Measurements from ENCODE around the gene UBA7. TPM values are rescaled to one million over a fixed set of nuclear protein-coding genes. Genes with fewer than 3 reads are reported as not detected.
"Not testable (repeated sequence)": the region's sequence is repeated elsewhere in the genome, so short reads cannot be mapped to it uniquely, and the experiment has no call there.

Gene UBA7
- 8.1 and 13.0 TPM in 2 replicates for total RNA-seq (2014; rRNA removed; shearing (Covaris generic))
- 6.2 and 8.1 TPM in 2 replicates for polyA plus RNA-seq (2015; cell fraction: cytosol; rRNA removed)
- polyA plus RNA-seq (2015; cell fraction: nucleus; rRNA removed): 150 and 155 TPM in 2 replicates

- DNase-seq (ENCODE audit: low read depth): peak; percentile 76
Measured at GRCh38 chr3:49813497-49814174, at the start of gene UBA7. Gene UBA7 (minus strand): TSS chr3:49813953. CDS start chr3:49813787, 166 bp downstream.

GRCh38 chr3:49859576-49860305 lies 46.0 kb upstream of the UBA7 start:
- no peak for DNase-seq (ENCODE audit: low read depth)

- DNase-seq (ENCODE audit: low read depth): peak; percentile 91
Measured at GRCh38 chr3:49856181-49857005, 42.6 kb upstream of the UBA7 start, which contains the start of gene TRAIP. Gene TRAIP (minus strand): TSS chr3:49856564. CDS start chr3:49856453, 111 bp downstream.

GRCh38 chr3:49855662-49856061 lies 41.9 kb upstream of the UBA7 start:
- DNase-seq (ENCODE audit: low read depth): no peak

GRCh38 chr3:49845694-49846093 lies 31.9 kb upstream of the UBA7 start:
- DNase-seq (ENCODE audit: low read depth): no peak

GRCh38 chr3:49844464-49845183 lies 30.9 kb upstream of the UBA7 start:
- no peak for DNase-seq (ENCODE audit: low read depth)

GRCh38 chr3:49842843-49843517 lies 29.2 kb upstream of the UBA7 start:
- no peak for DNase-seq (ENCODE audit: low read depth)

- DNase-seq (ENCODE audit: low read depth): no peak
Measured at GRCh38 chr3:49841806-49842205, 28.1 kb upstream of the UBA7 start.

- DNase-seq (ENCODE audit: low read depth): peak; percentile 29
Measured at GRCh38 chr3:49841126-49841696, 27.5 kb upstream of the UBA7 start.

- DNase-seq (ENCODE audit: low read depth): no peak
Measured at GRCh38 chr3:49840388-49840787, 26.6 kb upstream of the UBA7 start.

- DNase-seq (ENCODE audit: low read depth): peak; percentile 39
Measured at GRCh38 chr3:49839193-49839809, 25.5 kb upstream of the UBA7 start.

- DNase-seq (ENCODE audit: low read depth): no peak
Measured at GRCh38 chr3:49831341-49831740, 17.6 kb upstream of the UBA7 start.

- no peak for DNase-seq (ENCODE audit: low read depth)
Measured at GRCh38 chr3:49826016-49826415, 12.3 kb upstream of the UBA7 start.

- DNase-seq (ENCODE audit: low read depth): not testable (repeated sequence)
Measured at GRCh38 chr3:49823131-49823530, 9.4 kb upstream of the UBA7 start.

GRCh38 chr3:49812916-49813496 lies 747 bp downstream of the UBA7 start:
- DNase-seq (ENCODE audit: low read depth): no peak

GRCh38 chr3:49807431-49808114 lies 6.2 kb downstream of the UBA7 start:
- DNase-seq (ENCODE audit: low read depth): no peak

- no peak for DNase-seq (ENCODE audit: low read depth)
Measured at GRCh38 chr3:49806850-49807249, 6.9 kb downstream of the UBA7 start.

- DNase-seq (ENCODE audit: low read depth): no peak
Measured at GRCh38 chr3:49805897-49806701, 7.7 kb downstream of the UBA7 start.
